DND-41 (cell line): ENCODE results near the gene BCCIP.

Source experiments
- ATAC-seq: fragments of 200-7000 bp; cut with Tn5 transposase; 3 replicates; pipeline ENCODE4 v1.9.1; 2021; ENCODE audit warnings: low read depth; ENCODE audit not compliant: insufficient read depth
- DNase-seq: peaks from one replicate; pipeline ENCODE4 v3.0.0-alpha.2; 2020
- H2AFZ ChIP-seq: 2 replicates; pipeline ENCODE4 v1.6.0; 2012; ENCODE audit warnings: low read depth, low read length
- H3K27ac ChIP-seq: 2 replicates; pipeline ENCODE4 v1.5.1; 2012; ENCODE audit warnings: low read length, inconsistent platforms
- H3K27me3 ChIP-seq: fragments of 200-600 bp; sonication (generic); 2 replicates; pipeline ENCODE4 v1.6.0; 2012; ENCODE audit warnings: low read length, mild to moderate bottlenecking, inconsistent platforms; ENCODE audit not compliant: insufficient read depth, poor library complexity
- H3K36me3 ChIP-seq: 2 replicates; pipeline ENCODE4 v1.5.1; 2012; ENCODE audit warnings: low read length, inconsistent platforms; ENCODE audit not compliant: insufficient read depth
- H3K4me1 ChIP-seq: 2 replicates; pipeline ENCODE4 v1.5.1; 2012; ENCODE audit warnings: mild to moderate bottlenecking, low read length; ENCODE audit not compliant: insufficient read depth
- H3K4me2 ChIP-seq: 2 replicates; pipeline ENCODE4 v1.6.0; 2012; ENCODE audit warnings: mild to moderate bottlenecking, moderate library complexity, low read length, inconsistent platforms; ENCODE audit not compliant: insufficient read depth
- H3K4me3 ChIP-seq, 2 experiments: fragments of 200-600 bp in 1 of 2; shearing (Covaris generic) in 1 of 2; 2 replicates each; pipeline ENCODE4 v1.5.1; 2012 to 2016; ENCODE audit warnings: inconsistent platforms in 2 of 2, low read length in 2 of 2, mild to moderate bottlenecking in 2 of 2, low read depth in 1 of 2, moderate library complexity in 1 of 2
- H3K79me2 ChIP-seq: 2 replicates; pipeline ENCODE4 v1.6.0; 2012; ENCODE audit warnings: low read length, inconsistent platforms; ENCODE audit not compliant: insufficient read depth
- H3K9ac ChIP-seq: 2 replicates; pipeline ENCODE4 v1.6.0; 2012; ENCODE audit warnings: low read depth, mild to moderate bottlenecking, inconsistent platforms, low read length, moderate library complexity
- H3K9me3 ChIP-seq: 2 replicates; pipeline ENCODE4 v1.5.1; 2012; ENCODE audit warnings: low read length, moderate library complexity, mild to moderate bottlenecking, inconsistent platforms; ENCODE audit not compliant: insufficient read depth, severe bottlenecking
- H4K20me1 ChIP-seq: 2 replicates; pipeline ENCODE4 v1.6.0; 2012; ENCODE audit warnings: low read length; ENCODE audit not compliant: insufficient read depth
- EZH2 ChIP-seq: IDR thresholded peaks from 3 replicates; pipeline ENCODE4 v1.6.1; 2012; ENCODE audit warnings: borderline replicate concordance, low read depth, mild to moderate bottlenecking, moderate library complexity, low read length, inconsistent platforms; ENCODE audit not compliant: severe bottlenecking
- TF ChIP-seq, protein P1 (sequence below): IDR thresholded peaks from 2 replicates; pipeline ENCODE4 v1.5.1; 2012; ENCODE audit warnings: borderline replicate concordance, low read length, moderate library complexity, mild to moderate bottlenecking; ENCODE audit not compliant: poor library complexity, severe bottlenecking; ENCODE audit errors: extremely low read depth

The BCCIP gene

DNA sequence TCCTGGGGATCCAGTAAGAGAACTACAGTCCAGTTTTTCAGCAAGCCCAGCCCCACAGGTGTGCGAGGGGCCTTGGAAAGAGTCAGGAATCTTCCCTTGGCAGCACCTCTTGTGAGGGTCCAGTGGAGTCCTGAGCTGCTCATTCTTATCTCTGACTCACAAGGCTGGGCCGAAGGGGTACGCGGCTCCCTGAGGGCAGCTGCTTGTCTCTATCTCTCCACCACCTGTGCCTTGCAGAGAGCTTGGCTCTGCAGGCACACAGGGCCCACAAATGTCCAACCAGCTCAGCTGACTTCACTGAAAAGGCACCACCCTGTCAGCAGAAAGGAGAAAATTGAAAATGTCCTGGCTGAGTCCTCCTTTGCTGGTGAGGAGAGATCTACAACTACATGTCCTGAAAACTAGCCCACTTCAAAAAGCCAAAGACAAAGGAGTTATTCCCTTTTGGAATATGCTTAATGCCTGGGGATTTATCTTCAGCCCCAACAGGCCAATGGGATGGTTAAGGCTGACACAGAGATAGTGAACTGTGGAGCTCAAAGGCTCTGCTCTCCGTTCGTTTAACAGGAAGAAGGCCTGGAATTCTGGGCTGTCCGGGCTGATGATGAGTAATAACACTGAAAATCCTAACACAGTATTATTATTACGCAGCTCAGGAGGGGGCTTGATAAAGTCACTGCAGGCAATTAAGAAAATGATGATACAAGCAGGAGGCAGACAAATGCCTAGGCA, 23.7 kb upstream of the BCCIP start:
- DNase-seq (no peak), ATAC-seq (no peak)
- Histone ChIP-seq H3K4me2 (no peak overlapping the region), H3K9me3 (no peaks in the 10 kb centered on the region), H3K4me3 (no peak overlapping the region), H3K27ac (no peak overlapping the region), H3K36me3 (peaks cover 55% of the 10 kb centered on the region), H3K4me1 (no peaks in the 10 kb centered on the region), H4K20me1 (no peaks in the 10 kb centered on the region), H3K9ac (no peak overlapping the region), H3K79me2 (no peaks in the 10 kb centered on the region), H3K27me3 (no peaks in the 10 kb centered on the region), H2AFZ (no peak overlapping the region)
- TF ChIP-seq EZH2 = no peak
- TF ChIP-seq, protein P1, sequence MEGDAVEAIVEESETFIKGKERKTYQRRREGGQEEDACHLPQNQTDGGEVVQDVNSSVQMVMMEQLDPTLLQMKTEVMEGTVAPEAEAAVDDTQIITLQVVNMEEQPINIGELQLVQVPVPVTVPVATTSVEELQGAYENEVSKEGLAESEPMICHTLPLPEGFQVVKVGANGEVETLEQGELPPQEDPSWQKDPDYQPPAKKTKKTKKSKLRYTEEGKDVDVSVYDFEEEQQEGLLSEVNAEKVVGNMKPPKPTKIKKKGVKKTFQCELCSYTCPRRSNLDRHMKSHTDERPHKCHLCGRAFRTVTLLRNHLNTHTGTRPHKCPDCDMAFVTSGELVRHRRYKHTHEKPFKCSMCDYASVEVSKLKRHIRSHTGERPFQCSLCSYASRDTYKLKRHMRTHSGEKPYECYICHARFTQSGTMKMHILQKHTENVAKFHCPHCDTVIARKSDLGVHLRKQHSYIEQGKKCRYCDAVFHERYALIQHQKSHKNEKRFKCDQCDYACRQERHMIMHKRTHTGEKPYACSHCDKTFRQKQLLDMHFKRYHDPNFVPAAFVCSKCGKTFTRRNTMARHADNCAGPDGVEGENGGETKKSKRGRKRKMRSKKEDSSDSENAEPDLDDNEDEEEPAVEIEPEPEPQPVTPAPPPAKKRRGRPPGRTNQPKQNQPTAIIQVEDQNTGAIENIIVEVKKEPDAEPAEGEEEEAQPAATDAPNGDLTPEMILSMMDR = no peak

DNA sequence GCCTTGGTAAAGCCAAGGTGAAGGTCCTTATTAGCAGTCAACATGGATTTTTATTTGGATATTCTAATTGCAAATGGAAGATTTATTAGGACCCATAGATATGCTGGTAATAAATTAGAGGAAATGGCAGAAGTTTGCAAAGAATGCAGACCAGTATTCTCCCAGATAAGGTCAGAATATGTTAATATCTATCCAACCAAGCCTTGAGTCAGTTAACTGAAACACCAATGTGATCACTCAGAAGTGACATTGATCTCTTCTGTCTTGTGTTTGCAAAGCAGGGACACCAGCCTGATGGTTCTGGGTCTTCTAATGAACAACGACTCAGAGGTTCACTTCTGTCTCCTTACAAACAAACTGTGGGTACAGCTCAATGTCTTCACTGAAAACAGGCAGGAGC, 21.8 kb upstream of the BCCIP start:
- Histone ChIP-seq H3K4me2 (no peak overlapping the region), H3K27ac (no peak overlapping the region), H3K4me3 (no peak overlapping the region), H4K20me1 (no peaks in the 10 kb centered on the region), H3K4me1 (no peaks in the 10 kb centered on the region), H3K9me3 (no peaks in the 10 kb centered on the region), H3K36me3 (peaks cover 59% of the 10 kb centered on the region), H2AFZ (no peak overlapping the region), H3K9ac (no peak overlapping the region), H3K79me2 (no peaks in the 10 kb centered on the region), H3K27me3 (no peaks in the 10 kb centered on the region)
- TF ChIP-seq, protein P1 = no peak
- no peak for TF ChIP-seq EZH2
- ATAC-seq (no peak), DNase-seq (no peak)

DNA sequence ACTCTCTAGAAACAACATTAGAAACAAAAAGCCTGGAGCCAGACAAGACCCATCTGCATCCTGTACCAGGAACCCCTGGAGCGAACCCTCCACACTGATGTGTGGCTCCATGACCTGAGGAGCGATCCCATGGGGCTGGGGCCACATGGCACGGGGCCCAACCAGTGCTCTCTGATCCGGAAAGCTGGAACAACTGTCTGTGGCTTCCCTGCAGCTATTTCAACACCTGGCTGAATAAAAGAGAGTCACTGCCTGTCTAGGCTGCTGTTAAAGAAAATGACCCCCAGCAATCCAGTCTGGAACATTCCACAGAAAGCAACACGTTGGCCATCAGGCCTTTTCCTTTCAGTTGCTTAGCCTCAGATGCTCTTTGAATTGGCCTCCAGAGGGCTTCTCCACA, 21.2 kb upstream of the BCCIP start:
- Histone ChIP-seq H3K4me2 (no peak overlapping the region), H3K4me1 (no peaks in the 10 kb centered on the region), H3K27ac (no peak overlapping the region), H2AFZ (no peak overlapping the region), H3K27me3 (no peaks in the 10 kb centered on the region), H3K36me3 (peaks cover 58% of the 10 kb centered on the region), H4K20me1 (no peaks in the 10 kb centered on the region), H3K4me3 (no peak overlapping the region), H3K79me2 (no peaks in the 10 kb centered on the region), H3K9ac (no peak overlapping the region), H3K9me3 (no peaks in the 10 kb centered on the region)
- DNase-seq = no peak
- no peak for TF ChIP-seq EZH2
- TF ChIP-seq, protein P1 = no peak
- ATAC-seq = no peak
